ENCODE measurements around the gene PPP1CA. TPM values are rescaled to one million over a fixed set of nuclear protein-coding genes. Genes with fewer than 3 reads are reported as not detected.

The PPP1CA gene
- 69.3 TPM for total RNA-seq

GRCh38 chr11:67401495-67402191, at the start of gene PPP1CA:
Gene PPP1CA (minus strand): TSS chr11:67401858. CDS start chr11:67401782, 76 bp downstream.
- FAIRE-seq (no peak), DNase-seq (ENCODE audit: low spot score in 2 of 2) (peak; percentile 99 to 100)

GRCh38 chr11:67450796-67451657, 49.4 kb upstream of the PPP1CA start:
- FAIRE-seq (no peak), DNase-seq (ENCODE audit: low spot score in 2 of 2) (no peak)

- no peak for DNase-seq (ENCODE audit: low spot score in 2 of 2)
These were observed 47.6 kb upstream of the PPP1CA start for GRCh38 chr11:67449116-67449844.

GRCh38 chr11:67448220-67448609, 46.6 kb upstream of the PPP1CA start:
- DNase-seq (ENCODE audit: low spot score in 2 of 2) (no peak), FAIRE-seq (no peak)

More at GRCh38 chr11:67449116-67449844, 47.6 kb upstream of the PPP1CA start:
- FAIRE-seq, result no peak

GRCh38 chr11:67445515-67445914, 43.9 kb upstream of the PPP1CA start:
- DNase-seq (ENCODE audit: low spot score in 2 of 2), result no peak
- FAIRE-seq, result no peak

- DNase-seq (ENCODE audit: low spot score in 2 of 2) (no peak), FAIRE-seq (no peak)
These were observed 41.1 kb upstream of the PPP1CA start for GRCh38 chr11:67442504-67443404.

GRCh38 chr11:67441731-67442351, 40.2 kb upstream of the PPP1CA start:
- no peak for FAIRE-seq
- DNase-seq (ENCODE audit: low spot score in 2 of 2), result no peak

- DNase-seq (ENCODE audit: low spot score in 2 of 2), result no peak
- FAIRE-seq, result no peak
These were observed 39.5 kb upstream of the PPP1CA start for GRCh38 chr11:67441098-67441563.

GRCh38 chr11:67440229-67441097, 38.8 kb upstream of the PPP1CA start:
- no peak for DNase-seq (ENCODE audit: low spot score in 2 of 2)
- FAIRE-seq, result no peak

- FAIRE-seq (no peak), DNase-seq (ENCODE audit: low spot score in 2 of 2) (no peak)
These were observed 37.9 kb upstream of the PPP1CA start for GRCh38 chr11:67439321-67440228.

GRCh38 chr11:67438158-67438902, 36.7 kb upstream of the PPP1CA start:
- FAIRE-seq (no peak), DNase-seq (ENCODE audit: low spot score in 2 of 2) (no peak)

GRCh38 chr11:67437809-67438157, 36.1 kb upstream of the PPP1CA start:
- no peak for FAIRE-seq
- DNase-seq (ENCODE audit: low spot score in 2 of 2), result no peak

GRCh38 chr11:67437082-67437808, 35.6 kb upstream of the PPP1CA start, which contains the start of gene PTPRCAP:
Gene PTPRCAP (minus strand): TSS chr11:67437682. CDS start chr11:67437619, 63 bp downstream.
- no peak for DNase-seq (ENCODE audit: low spot score in 2 of 2)
- FAIRE-seq, result no peak

- DNase-seq (ENCODE audit: low spot score in 2 of 2) (no peak), FAIRE-seq (no peak)
These were observed 34.9 kb upstream of the PPP1CA start for GRCh38 chr11:67436459-67437081.

GRCh38 chr11:67435727-67436458, 34.2 kb upstream of the PPP1CA start:
- DNase-seq (ENCODE audit: low spot score in 2 of 2), result no peak
- no peak for FAIRE-seq
